Measurements from ENCODE around the gene NRG3.
"Not testable (repeated sequence)": the region's sequence is repeated elsewhere in the genome, so short reads cannot be mapped to it uniquely, and the experiment has no call there.

GRCh38 chr10:83006479-83006878, 1131.5 kb downstream of the NRG3 start:
- not testable (repeated sequence) for TF ChIP-seq CTCF (conservative IDR thresholded peaks at IDR 0.05 in 1 of 2, IDR thresholded peaks at IDR 0.05 in 1 of 2; ENCODE audit: low read depth in 1 of 2, low read length in 2 of 2); EZH2 (IDR thresholded peaks at IDR 0.05; ENCODE audit: low read length, missing control alignments)

Data from fibroblast of lung (primary cell).